Effector CD8-positive, alpha-beta T cell (primary cell): ENCODE measurements around the gene TMEFF1.

Experiments used
- DNase-seq: peaks from one replicate; lab custom pipeline; 2025; lab: John Stamatoyannopoulos, UW

TMEFF1 gene

GRCh38 chr9:100619194-100619593, 146.2 kb downstream of the TMEFF1 start:
- DNase-seq, result no peak

- DNase-seq, result no peak
Observed at GRCh38 chr9:100619665-100620064, 146.7 kb downstream of the TMEFF1 start.

GRCh38 chr9:100623969-100624368, 151.0 kb downstream of the TMEFF1 start:
- DNase-seq, result no peak

GRCh38 chr9:100626949-100627348, 154.0 kb downstream of the TMEFF1 start:
- DNase-seq, result no peak
